Measurements from ENCODE around the gene DDX39A. TPM values are rescaled to one million over a fixed set of nuclear protein-coding genes. Genes with fewer than 3 reads are reported as not detected.

The DDX39A gene
- total RNA-seq, 1 donor from 2014 or later = 210 TPM

GRCh38 chr19:14408491-14409145 is 10.5 kb downstream of the DDX39A start:
- Mint-ChIP-seq H3K4me1 (peaks cover 41% of the 10 kb centered on the region), H3K36me3 (ENCODE audit: low read depth) (peaks cover 88% of the 10 kb centered on the region), H3K4me3 (no peak overlapping the region), H3K27ac (peak overlapping the region; percentile 35), H3K9me3 (no peaks in the 10 kb centered on the region), H3K27me3 (no peaks in the 10 kb centered on the region)
- CTCF ChIA-PET = interaction anchor here (1.0 kb wide), 1 partner anchor 60 kb away, joined by 3 read pairs; no protein-coding TSS in a partner anchor
- DNase-seq (no peak), ATAC-seq (ENCODE audit: low read depth) (no peak)
- POLR2A ChIA-PET = interaction anchor here (0.6 to 3.9 kb wide), 7 partner anchors 9 to 53 kb away, joined by 3 to 32 read pairs (median 3); no protein-coding TSS in a partner anchor
- TF ChIP-seq, protein P1, sequence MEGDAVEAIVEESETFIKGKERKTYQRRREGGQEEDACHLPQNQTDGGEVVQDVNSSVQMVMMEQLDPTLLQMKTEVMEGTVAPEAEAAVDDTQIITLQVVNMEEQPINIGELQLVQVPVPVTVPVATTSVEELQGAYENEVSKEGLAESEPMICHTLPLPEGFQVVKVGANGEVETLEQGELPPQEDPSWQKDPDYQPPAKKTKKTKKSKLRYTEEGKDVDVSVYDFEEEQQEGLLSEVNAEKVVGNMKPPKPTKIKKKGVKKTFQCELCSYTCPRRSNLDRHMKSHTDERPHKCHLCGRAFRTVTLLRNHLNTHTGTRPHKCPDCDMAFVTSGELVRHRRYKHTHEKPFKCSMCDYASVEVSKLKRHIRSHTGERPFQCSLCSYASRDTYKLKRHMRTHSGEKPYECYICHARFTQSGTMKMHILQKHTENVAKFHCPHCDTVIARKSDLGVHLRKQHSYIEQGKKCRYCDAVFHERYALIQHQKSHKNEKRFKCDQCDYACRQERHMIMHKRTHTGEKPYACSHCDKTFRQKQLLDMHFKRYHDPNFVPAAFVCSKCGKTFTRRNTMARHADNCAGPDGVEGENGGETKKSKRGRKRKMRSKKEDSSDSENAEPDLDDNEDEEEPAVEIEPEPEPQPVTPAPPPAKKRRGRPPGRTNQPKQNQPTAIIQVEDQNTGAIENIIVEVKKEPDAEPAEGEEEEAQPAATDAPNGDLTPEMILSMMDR (IDR thresholded peaks at IDR 0.05) = no peak
- intact Hi-C loops (cut with micrococcal nuclease) = loop anchor here (5.0 kb wide), 1 partner anchor 191 kb away; no protein-coding TSS in a partner anchor

- Mint-ChIP-seq H3K36me3 (ENCODE audit: low read depth) (peaks cover 84% of the 10 kb centered on the region), H3K27me3 (no peaks in the 10 kb centered on the region), H3K4me1 (peaks cover 34% of the 10 kb centered on the region), H3K4me3 (no peak overlapping the region), H3K9me3 (no peaks in the 10 kb centered on the region), H3K27ac (no peak overlapping the region)
- ATAC-seq (ENCODE audit: low read depth) = no peak
- TF ChIP-seq, protein P1 (IDR thresholded peaks at IDR 0.05) = no peak
- POLR2A ChIA-PET = interaction anchor here (0.6 to 4.0 kb wide), 10 partner anchors 10 to 271 kb away, joined by 3 to 56 read pairs (median 6); partner anchors contain the start of genes ADGRE5 and ASF1B
- CTCF ChIA-PET = interaction anchor here (1.0 to 8.5 kb wide), 5 partner anchors 46 to 59 kb away, joined by 3 to 76 read pairs (median 7); no protein-coding TSS in a partner anchor
- no peak for DNase-seq
- intact Hi-C loops (cut with micrococcal nuclease) = loop anchor here (5.0 kb wide), 1 partner anchor 191 kb away; no protein-coding TSS in a partner anchor
Measured at GRCh38 chr19:14407605-14408484, 11.3 kb downstream of the DDX39A start.

DNA sequence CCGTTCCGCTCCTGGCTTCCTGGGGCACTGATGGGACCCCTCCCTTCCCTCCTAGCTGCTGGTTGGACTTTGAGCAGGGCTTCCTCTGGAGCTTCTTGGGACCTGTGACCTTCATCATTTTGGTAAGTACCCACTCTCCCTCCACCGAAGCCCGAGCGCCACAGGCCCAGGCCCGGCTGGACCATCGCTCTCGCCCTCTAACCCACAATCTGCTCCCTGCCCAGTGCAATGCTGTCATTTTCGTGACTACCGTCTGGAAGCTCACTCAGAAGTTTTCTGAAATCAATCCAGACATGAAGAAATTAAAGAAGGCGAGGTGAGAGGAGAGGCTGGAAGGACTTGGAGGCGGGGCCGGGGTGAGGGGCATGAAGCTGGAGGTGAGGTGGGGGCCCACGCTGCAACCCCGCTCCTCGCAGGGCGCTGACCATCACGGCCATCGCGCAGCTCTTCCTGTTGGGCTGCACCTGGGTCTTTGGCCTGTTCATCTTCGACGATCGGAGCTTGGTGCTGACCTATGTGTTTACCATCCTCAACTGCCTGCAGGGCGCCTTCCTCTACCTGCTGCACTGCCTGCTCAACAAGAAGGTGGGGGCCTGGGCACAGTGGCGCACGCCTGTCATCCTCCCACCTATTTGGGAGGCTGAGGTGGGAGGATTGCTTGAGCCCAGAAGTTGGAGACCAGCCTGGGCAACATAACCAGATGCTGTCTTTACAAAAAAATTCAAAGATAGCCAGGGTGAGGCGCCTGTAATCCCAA is 12.3 kb downstream of the DDX39A start:
- DNase-seq = no peak
- peaks cover 34% of the 10 kb centered on the region for H3K4me1 Mint-ChIP-seq
- no peaks in the 10 kb centered on the region for H3K27me3 Mint-ChIP-seq
- no peaks in the 10 kb centered on the region for H3K9me3 Mint-ChIP-seq
- POLR2A ChIA-PET = interaction anchor here (0.7 to 4.0 kb wide), 12 partner anchors 9 to 270 kb away, joined by 3 to 56 read pairs (median 10); partner anchors contain the start of genes ADGRE5 and ASF1B
- peak overlapping the region; percentile 56 for H3K27ac Mint-ChIP-seq
- no peak for ATAC-seq (ENCODE audit: low read depth)
- CTCF ChIA-PET = interaction anchor here (0.6 to 8.5 kb wide), 16 partner anchors 9 to 270 kb away, joined by 3 to 76 read pairs (median 5); partner anchors contain the start of genes ADGRE5 and ASF1B
- H3K4me3 Mint-ChIP-seq = peak overlapping the region; percentile 32
- peaks cover 83% of the 10 kb centered on the region for H3K36me3 Mint-ChIP-seq (ENCODE audit: low read depth)
- TF ChIP-seq, protein P1 (IDR thresholded peaks at IDR 0.05) = no peak
- intact Hi-C loops (cut with micrococcal nuclease) = loop anchor here (1.0 to 5.0 kb wide), 5 partner anchors 46 to 527 kb away; partner anchors contain the start of gene ASF1B

- Mint-ChIP-seq H3K27ac (peak overlapping the region; percentile 56), H3K36me3 (ENCODE audit: low read depth) (peaks cover 83% of the 10 kb centered on the region), H3K4me1 (peaks cover 37% of the 10 kb centered on the region), H3K9me3 (no peaks in the 10 kb centered on the region), H3K27me3 (no peaks in the 10 kb centered on the region), H3K4me3 (no peak overlapping the region)
- intact Hi-C loops (cut with micrococcal nuclease) = loop anchor here (1.0 to 5.0 kb wide), 5 partner anchors 45 to 526 kb away; partner anchors contain the start of gene ASF1B
- TF ChIP-seq, protein P1 (IDR thresholded peaks at IDR 0.05) = no peak
- ATAC-seq (ENCODE audit: low read depth) (peak; percentile 88), DNase-seq (peak; percentile 93)
- ChIA-PET CTCF (interaction anchor here (0.6 to 8.5 kb wide), 16 partner anchors 10 to 269 kb away, joined by 3 to 76 read pairs (median 5); partner anchors contain the start of genes ADGRE5 and ASF1B), POLR2A (interaction anchor here (0.7 to 4.0 kb wide), 15 partner anchors 10 to 269 kb away, joined by 3 to 56 read pairs (median 6); partner anchors contain the start of genes ADGRE5 and ASF1B)
Measured at GRCh38 chr19:14405758-14406644, 13.1 kb downstream of the DDX39A start.

Data from activated B cell treated with CpG ODN at 0.5 μM for 24 hours (primary cell).